IMR-90 (cell line): ENCODE measurements around the gene TGFB2. TPM values are rescaled to one million over a fixed set of nuclear protein-coding genes. Genes with fewer than 3 reads are reported as not detected.

ENCODE experiments used
- ATAC-seq: fragments of 200-7000 bp; cut with Tn5 transposase; 2 replicates; pipeline ENCODE4 v1.9.1; 2020; ENCODE audit warnings: low read depth, mild to moderate bottlenecking, moderate library complexity
- BruUV-seq: library from RNA; stranded (reverse); fragments of 400-500 nt; replicated peaks from 2 replicates; lab custom pipeline; 2021; lab: Mats Ljungman, UMichigan
- CTCF ChIA-PET: fragments of 300-600 bp; formaldehyde crosslinking; extraction: SDS; loops from one replicate; lab custom pipeline; 2021; ENCODE audit warnings: antibody characterized with exemption; lab: Yijun Ruan, JAX
- POLR2A ChIA-PET: fragments of 300-600 bp; sonication (Branson Sonifier 250); formaldehyde crosslinking; loops from one replicate; lab custom pipeline; 2022; ENCODE audit warnings: antibody characterized with exemption; ENCODE audit not compliant: unreplicated experiment; lab: Charles Lee
- DNase-seq: peaks from one replicate; pipeline ENCODE4 v3.0.0; 2013
- H2AFZ ChIP-seq: replicated peaks from 2 replicates; pipeline ENCODE3; 2013; ENCODE audit warnings: low read length, mild to moderate bottlenecking; ENCODE audit not compliant: poor library complexity
- H2AK5ac ChIP-seq: 2 replicates; pipeline ENCODE4 v1.6.1; 2013; ENCODE audit warnings: low read depth, low read length, inconsistent platforms
- H2AK9ac ChIP-seq: replicated peaks from 2 replicates; pipeline ENCODE3; 2013; ENCODE audit warnings: mild to moderate bottlenecking, low read depth, low read length, moderate library complexity; ENCODE audit not compliant: poor library complexity
- H2BK120ac ChIP-seq: 2 replicates; pipeline ENCODE4 v1.6.1; 2013; ENCODE audit warnings: low read depth, low read length, inconsistent platforms
- H2BK15ac ChIP-seq: 3 replicates; pipeline ENCODE4 v1.6.1; 2013; ENCODE audit warnings: low read depth, low read length, inconsistent platforms
- H2BK20ac ChIP-seq: 2 replicates; pipeline ENCODE4 v1.6.1; 2013; ENCODE audit warnings: low read depth, mild to moderate bottlenecking, inconsistent platforms, low read length, moderate library complexity
- H2BK5ac ChIP-seq: 2 replicates; pipeline ENCODE4 v1.6.1; 2013; ENCODE audit warnings: mild to moderate bottlenecking, low read depth, low read length, inconsistent platforms; ENCODE audit not compliant: poor library complexity, severe bottlenecking
- H3K14ac ChIP-seq: replicated peaks from 2 replicates; pipeline ENCODE4 v1.6.1; 2013; ENCODE audit warnings: low read depth, low read length, inconsistent platforms
- H3K18ac ChIP-seq: 2 replicates; pipeline ENCODE4 v1.6.1; 2013; ENCODE audit warnings: low read depth, low read length, control low read depth
- H3K23ac ChIP-seq: 2 replicates; pipeline ENCODE4 v1.6.1; 2013; ENCODE audit warnings: low read depth, low read length, inconsistent platforms
- H3K27ac ChIP-seq: 2 replicates; pipeline ENCODE4 v1.5.1; 2013; ENCODE audit warnings: mild to moderate bottlenecking, control low read depth, low read length; ENCODE audit not compliant: insufficient read depth
- H3K27me3 ChIP-seq: 2 replicates; pipeline ENCODE4 v1.6.1; 2013; ENCODE audit warnings: low read length; ENCODE audit not compliant: control insufficient read depth, insufficient read depth
- H3K36me3 ChIP-seq: 2 replicates; pipeline ENCODE4 v1.6.1; 2013; ENCODE audit warnings: low read length, mixed read lengths; ENCODE audit not compliant: control insufficient read depth, insufficient read depth
- H3K4ac ChIP-seq: 2 replicates; pipeline ENCODE4 v1.6.1; 2013; ENCODE audit warnings: low read depth, low read length, inconsistent platforms
- H3K4me1 ChIP-seq: 2 replicates; pipeline ENCODE4 v1.6.1; 2013; ENCODE audit warnings: low read length, mixed read lengths; ENCODE audit not compliant: control insufficient read depth, insufficient read depth
- H3K4me2 ChIP-seq: 2 replicates; pipeline ENCODE4 v1.6.1; 2013; ENCODE audit warnings: low read depth, mild to moderate bottlenecking, control low read depth, low read length, moderate library complexity
- H3K4me3 ChIP-seq: 2 replicates; pipeline ENCODE4 v1.5.1; 2013; ENCODE audit warnings: low read depth, mild to moderate bottlenecking, control low read depth, low read length, moderate library complexity; ENCODE audit not compliant: insufficient read depth
- H3K56ac ChIP-seq: 2 replicates; pipeline ENCODE4 v1.6.1; 2013; ENCODE audit warnings: low read length, inconsistent platforms; ENCODE audit not compliant: insufficient read depth; ENCODE audit errors: extremely low read depth
- H3K79me1 ChIP-seq, 2 experiments: 2 replicates each; pipeline ENCODE4 v1.6.1; 2013; ENCODE audit warnings: low read length in 2 of 2, inconsistent platforms in 1 of 2, low read depth in 1 of 2
- H3K9ac ChIP-seq: 2 replicates; pipeline ENCODE4 v1.6.1; 2013; ENCODE audit warnings: low read depth, low read length, control low read depth
- H3K9me1 ChIP-seq: 2 replicates; pipeline ENCODE4 v1.6.1; 2013; ENCODE audit warnings: low read length, inconsistent platforms; ENCODE audit not compliant: insufficient read depth
- H3K9me3 ChIP-seq: 2 replicates; pipeline ENCODE4 v1.6.1; 2013; ENCODE audit warnings: low read length; ENCODE audit not compliant: control insufficient read depth, insufficient read depth
- H4K20me1 ChIP-seq: 2 replicates; pipeline ENCODE4 v1.6.1; 2013; ENCODE audit warnings: low read length, inconsistent platforms; ENCODE audit not compliant: insufficient read depth
- H4K5ac ChIP-seq: 2 replicates; pipeline ENCODE4 v1.6.1; 2013; ENCODE audit warnings: mild to moderate bottlenecking, low read depth, low read length, control low read depth
- H4K8ac ChIP-seq, 2 experiments: 2 replicates each; pipeline ENCODE4 v1.6.1; 2013; ENCODE audit warnings: low read depth in 2 of 2, low read length in 2 of 2, control low read depth in 1 of 2, inconsistent platforms in 1 of 2
- H4K91ac ChIP-seq: 2 replicates; pipeline ENCODE4 v1.6.1; 2013; ENCODE audit warnings: low read depth, low read length, inconsistent platforms; ENCODE audit not compliant: insufficient read depth
- BHLHE40 ChIP-seq: fragments of 150-350 bp; IDR thresholded peaks from 2 replicates; pipeline ENCODE4 v1.6.1; 2016; ENCODE audit warnings: mild to moderate bottlenecking, low read depth, low read length
- CEBPB ChIP-seq: IDR thresholded peaks from 2 replicates; pipeline ENCODE4 v1.6.1; 2012; ENCODE audit warnings: low read depth, low read length, improper control_type of control experiment
- CHD1 ChIP-seq: IDR thresholded peaks from 2 replicates; pipeline ENCODE4 v1.6.1; 2012; ENCODE audit warnings: low read depth, low read length, improper control_type of control experiment
- ELK1 ChIP-seq: fragments of 150-350 bp; IDR thresholded peaks from 2 replicates; pipeline ENCODE4 v1.6.1; 2016; ENCODE audit warnings: low read depth, mild to moderate bottlenecking, low read length, moderate library complexity, borderline replicate concordance
- FOS ChIP-seq: fragments of 150-350 bp; IDR thresholded peaks from 2 replicates; pipeline ENCODE4 v1.6.1; 2016; ENCODE audit warnings: low read depth, low read length
- MXI1 ChIP-seq: IDR thresholded peaks from 2 replicates; pipeline ENCODE4 v1.6.1; 2012; ENCODE audit warnings: low read depth, mild to moderate bottlenecking, low read length, moderate library complexity, borderline replicate concordance
- POLR2A ChIP-seq: IDR thresholded peaks from 2 replicates; pipeline ENCODE4 v1.6.1; 2012; ENCODE audit warnings: mild to moderate bottlenecking, low read depth, low read length
- RAD21 ChIP-seq: IDR thresholded peaks from 2 replicates; pipeline ENCODE4 v1.6.1; 2012; ENCODE audit warnings: low read length, improper control_type of control experiment
- SMC3 ChIP-seq: fragments of 150-350 bp; IDR thresholded peaks from 2 replicates; pipeline ENCODE4 v1.6.1; 2016; ENCODE audit warnings: low read depth, mild to moderate bottlenecking, antibody characterized with exemption, low read length, moderate library complexity
- USF2 ChIP-seq: fragments of 150-350 bp; IDR thresholded peaks from 2 replicates; pipeline ENCODE4 v1.6.1; 2017; ENCODE audit warnings: mild to moderate bottlenecking, antibody characterized with exemption, low read length, low read depth
- WGBS, 2 experiments: methylation state at CpG; one replicate each; pipeline versions ENCODE4 v1.1.5 to v1.1.7; 2013; ENCODE audit warnings: missing lambda C conversion rate in 2 of 2; ENCODE audit not compliant: insufficient read length in 1 of 2; ENCODE audit errors: extremely low coverage in 2 of 2; 5-methylcytosine and 5-hydroxymethylcytosine counted together
- dilution Hi-C: fragments of 300-500 bp; cut with HindIII; formaldehyde crosslinking; loops from one replicate; pipeline ENCODE4 v1.14.3; 2018; ENCODE audit warnings: low sequenced_read_pairs; ENCODE audit not compliant: unreplicated experiment
- in situ Hi-C: fragments of 300-500 bp; cut with MboI; formaldehyde crosslinking; loops from 3 replicates; pipeline ENCODE4 v1.14.3; 2019; ENCODE audit warnings: low sequenced_read_pairs, inconsistent platforms, mixed read lengths
- intact Hi-C: fragments of 100-400 bp; cut with micrococcal nuclease; formaldehyde crosslinking; loops from 2 replicates; pipeline ENCODE4 v1.10.0; 2022
- polyA plus RNA-seq, 3 experiments: library from polyadenylated mRNA; depleted of rRNA; stranded (reverse); fragments of >200 nt; gene quantifications; 2 replicates each; pipeline ENCODE4 v1.2.3, GENCODE V29; 2012; ENCODE audit warnings: low replicate concordance in 1 of 3
- total RNA-seq: library from RNA; depleted of rRNA; stranded (reverse); fragments of >200 nt; gene quantifications from 2 replicates; pipeline ENCODE4 v1.2.3, GENCODE V29; 2012

Gene TGFB2
- total and polyA plus RNA-seq, 2 of the 4 experiments (the other 2 are of a cell fraction): 3.7 to 3.8 TPM

DNA sequence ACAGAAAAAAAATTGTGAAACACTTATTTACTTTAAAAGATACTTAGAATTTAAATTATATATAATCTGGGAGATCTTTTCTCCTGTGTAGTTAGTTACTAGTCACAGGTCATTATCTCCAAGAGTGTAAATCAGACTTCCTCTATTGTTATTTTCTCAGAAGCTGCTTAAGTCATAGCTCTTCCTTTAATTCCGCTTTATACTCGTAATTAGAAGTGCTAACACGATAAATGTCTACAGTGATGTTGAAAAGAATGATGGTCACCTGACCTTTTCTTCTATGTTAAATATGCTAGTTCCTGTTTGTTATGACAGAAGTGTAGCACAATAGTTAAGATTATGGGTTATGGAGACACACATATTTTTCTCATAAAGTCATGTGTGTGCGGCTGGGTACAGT is 123.6 kb downstream of the TGFB2 start:
- H3K4ac ChIP-seq: no peak overlapping the region
- H3K18ac ChIP-seq: no peak overlapping the region; the same call in 1 of the 2 replicates
- TF ChIP-seq MXI1 (no peak), BHLHE40 (no peak), CEBPB (no peak), POLR2A (no peak), CHD1 (no peak), USF2 (no peak), RAD21 (no peak), ELK1 (no peak), SMC3 (no peak), FOS (no peak)
- ChIA-PET CTCF (no interaction called here), POLR2A (no interaction called here)
- no peak overlapping the region for H2BK120ac ChIP-seq
- H3K79me1 ChIP-seq: no peaks in the 10 kb centered on the region
- no peak overlapping the region for H3K56ac ChIP-seq
- no peak overlapping the region for H2BK20ac ChIP-seq
- H3K27ac ChIP-seq: no peak overlapping the region
- H2AK9ac ChIP-seq: no peak overlapping the region
- H4K5ac ChIP-seq: no peak overlapping the region
- no peak overlapping the region for H3K4me2 ChIP-seq
- H3K4me3 ChIP-seq: no peak overlapping the region
- H4K8ac ChIP-seq: no peak overlapping the region
- intact Hi-C loops: no loop called here
- H3K9me3 ChIP-seq: no peaks in the 10 kb centered on the region
- no peak overlapping the region for H3K14ac ChIP-seq
- no TSS peak for BruUV-seq
- WGBS, 2 experiments: no CpG with 5 or more reads among the region's 4 CpGs
- peaks cover 2% of the 10 kb centered on the region; the same call in 1 of the 2 replicates for H3K27me3 ChIP-seq
- no peak overlapping the region for H2BK5ac ChIP-seq
- ATAC-seq: no peak
- H2AFZ ChIP-seq: no peak overlapping the region
- no peak for DNase-seq
- no peaks in the 10 kb centered on the region for H3K36me3 ChIP-seq
- H3K23ac ChIP-seq: no peak overlapping the region
- no peak overlapping the region for H2AK5ac ChIP-seq
- H3K9ac ChIP-seq: no peak overlapping the region
- dilution Hi-C loops: no loop called here
- in situ Hi-C loops: no loop called here
- H4K91ac ChIP-seq: no peak overlapping the region
- no peak overlapping the region for H2BK15ac ChIP-seq
- 0 out of 2 replicates have a peak, but pooled peaks cover 2% of the 10 kb centered on the region for H3K9me1 ChIP-seq
- peaks cover 4% of the 10 kb centered on the region for H3K4me1 ChIP-seq
- H4K20me1 ChIP-seq: no peaks in the 10 kb centered on the region
